SK-N-SH treated with all-trans-retinoic acid at 6 μM for 48 hours (cell line): ENCODE data around the gene FFAR3.
A peak's percentile ranks its signal among the peaks of the same experiment; 100 is the strongest.

ENCODE experiments used
- ATAC-seq: fragments of 200-7000 bp; cut with Tn5 transposase; 3 replicates; pipeline ENCODE4 v1.9.1; 2020; ENCODE audit warnings: mild to moderate bottlenecking, moderate library complexity
- ARNTL ChIP-seq: fragments of 450-650 bp; formaldehyde crosslinking; IDR thresholded peaks from 2 replicates; pipeline ENCODE4 v1.5.0; 2020; ENCODE audit warnings: low read depth, mild to moderate bottlenecking, moderate library complexity, borderline replicate concordance
- BACH2 ChIP-seq: fragments of 250-450 bp; sonication (Bioruptor Pico); IDR thresholded peaks from 2 replicates; pipeline ENCODE4 v1.9.0; 2021; ENCODE audit warnings: mild to moderate bottlenecking, borderline replicate concordance
- CSDC2 ChIP-seq: fragments of 250-450 bp; sonication (Bioruptor Pico); IDR thresholded peaks from 2 replicates; pipeline ENCODE4 v1.5.0; 2020; ENCODE audit warnings: mild to moderate bottlenecking, moderate library complexity
- ESRRG ChIP-seq: fragments of 250-450 bp; sonication (Bioruptor Pico); IDR thresholded peaks from 2 replicates; pipeline ENCODE4 v1.6.1; 2021; ENCODE audit warnings: mild to moderate bottlenecking
- GLIS3 ChIP-seq: fragments of 250-450 bp; sonication (Bioruptor Pico); IDR thresholded peaks from 2 replicates; pipeline ENCODE4 v1.5.0; 2020; ENCODE audit warnings: mild to moderate bottlenecking, moderate library complexity
- ISL1 ChIP-seq: fragments of 250-450 bp; sonication (Bioruptor Pico); IDR thresholded peaks from 2 replicates; pipeline ENCODE4 v2.1.2; 2022; ENCODE audit warnings: mild to moderate bottlenecking, moderate library complexity
- POU6F1 ChIP-seq: fragments of 250-450 bp; sonication (Bioruptor Pico); IDR thresholded peaks from 2 replicates; pipeline ENCODE4 v1.8.0; 2021; ENCODE audit warnings: low read depth, mild to moderate bottlenecking, moderate library complexity, borderline replicate concordance
- PPARA ChIP-seq: fragments of 250-450 bp; sonication (Bioruptor Pico); IDR thresholded peaks from 2 replicates; pipeline ENCODE4 v1.5.0; 2020; ENCODE audit warnings: mild to moderate bottlenecking, borderline replicate concordance
- RARB ChIP-seq: fragments of 250-450 bp; sonication (Bioruptor Pico); IDR thresholded peaks from 2 replicates; pipeline ENCODE4 v1.8.0; 2021; ENCODE audit warnings: mild to moderate bottlenecking, moderate library complexity
- SNAI2 ChIP-seq: fragments of 250-450 bp; sonication (Bioruptor Pico); IDR thresholded peaks from 2 replicates; pipeline ENCODE4 v1.5.0; 2020; ENCODE audit warnings: mild to moderate bottlenecking, moderate library complexity
- TCF4 ChIP-seq: fragments of 250-450 bp; sonication (Bioruptor Pico); IDR thresholded peaks from 2 replicates; pipeline ENCODE4 v1.8.0; 2021; ENCODE audit warnings: mild to moderate bottlenecking, moderate library complexity, borderline replicate concordance
- TOX ChIP-seq: fragments of 250-450 bp; sonication (Bioruptor Pico); IDR thresholded peaks from 2 replicates; pipeline ENCODE4 v1.8.0; 2021; ENCODE audit warnings: mild to moderate bottlenecking, moderate library complexity, borderline replicate concordance
- TSHZ2 ChIP-seq: fragments of 250-450 bp; sonication (Bioruptor Pico); IDR thresholded peaks from 2 replicates; pipeline ENCODE4 v1.5.0; 2020; ENCODE audit warnings: mild to moderate bottlenecking, moderate library complexity
- ZC3H10 ChIP-seq: fragments of 250-450 bp; sonication (Bioruptor Pico); IDR thresholded peaks from 2 replicates; pipeline ENCODE4 v1.5.1; 2021; ENCODE audit warnings: mild to moderate bottlenecking, moderate library complexity
- ZFP3 ChIP-seq: fragments of 250-450 bp; sonication (Bioruptor Pico); IDR thresholded peaks from 2 replicates; pipeline ENCODE4 v1.5.0; 2020; ENCODE audit warnings: mild to moderate bottlenecking, moderate library complexity
- ZFP30 ChIP-seq: fragments of 450-650 bp; formaldehyde crosslinking; IDR thresholded peaks from 2 replicates; pipeline ENCODE4 v1.5.0; 2022; ENCODE audit warnings: mild to moderate bottlenecking, moderate library complexity
- ZNF70 ChIP-seq: fragments of 450-650 bp; formaldehyde crosslinking; IDR thresholded peaks from 2 replicates; pipeline ENCODE4 v1.5.0; 2020; ENCODE audit warnings: mild to moderate bottlenecking, moderate library complexity
- ZNF8 ChIP-seq: fragments of 450-650 bp; formaldehyde crosslinking; IDR thresholded peaks from 2 replicates; pipeline ENCODE4 v1.5.0; 2020; ENCODE audit warnings: mild to moderate bottlenecking, moderate library complexity
- TF ChIP-seq, protein P1 (sequence below): fragments of 250-450 bp; sonication (Bioruptor Pico); IDR thresholded peaks from 2 replicates; pipeline ENCODE4 v1.5.1; 2021; ENCODE audit warnings: mild to moderate bottlenecking, moderate library complexity
- TF ChIP-seq, protein P2 (sequence below): fragments of 250-450 bp; sonication (Bioruptor Pico); IDR thresholded peaks from 2 replicates; pipeline ENCODE4 v1.5.1; 2020; ENCODE audit warnings: low read depth, mild to moderate bottlenecking, moderate library complexity
- TF ChIP-seq, protein P3 (sequence below): fragments of 250-450 bp; sonication (Bioruptor Pico); IDR thresholded peaks from 2 replicates; pipeline ENCODE4 v1.8.0; 2020; ENCODE audit warnings: mild to moderate bottlenecking, moderate library complexity, borderline replicate concordance

FFAR3 gene

DNA sequence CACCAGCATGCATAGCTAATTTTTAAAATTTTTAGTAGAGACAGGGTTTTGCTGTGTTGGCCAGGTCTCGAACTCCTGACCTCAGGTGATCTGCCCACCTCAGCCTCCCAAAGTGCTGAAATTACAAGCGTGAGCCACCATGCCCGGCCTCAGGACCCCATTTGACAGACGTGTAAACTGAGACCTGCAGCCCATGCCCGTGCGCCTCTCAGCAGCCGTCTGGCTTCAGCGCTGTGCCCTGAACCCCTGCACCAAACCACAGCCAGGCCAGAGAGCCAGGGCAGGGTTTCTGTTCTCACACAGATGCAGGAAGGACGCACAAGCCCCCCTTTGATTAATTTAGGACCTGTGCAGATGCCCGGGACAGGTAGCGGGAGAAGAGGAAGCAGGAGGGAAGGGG lies 17.8 kb upstream of the FFAR3 start:
- ATAC-seq, result no peak
- no peak for TF ChIP-seq ESRRG
- TF ChIP-seq ZFP30 (CRISPR knock-in tag), result no peak
- TF ChIP-seq, protein P1, sequence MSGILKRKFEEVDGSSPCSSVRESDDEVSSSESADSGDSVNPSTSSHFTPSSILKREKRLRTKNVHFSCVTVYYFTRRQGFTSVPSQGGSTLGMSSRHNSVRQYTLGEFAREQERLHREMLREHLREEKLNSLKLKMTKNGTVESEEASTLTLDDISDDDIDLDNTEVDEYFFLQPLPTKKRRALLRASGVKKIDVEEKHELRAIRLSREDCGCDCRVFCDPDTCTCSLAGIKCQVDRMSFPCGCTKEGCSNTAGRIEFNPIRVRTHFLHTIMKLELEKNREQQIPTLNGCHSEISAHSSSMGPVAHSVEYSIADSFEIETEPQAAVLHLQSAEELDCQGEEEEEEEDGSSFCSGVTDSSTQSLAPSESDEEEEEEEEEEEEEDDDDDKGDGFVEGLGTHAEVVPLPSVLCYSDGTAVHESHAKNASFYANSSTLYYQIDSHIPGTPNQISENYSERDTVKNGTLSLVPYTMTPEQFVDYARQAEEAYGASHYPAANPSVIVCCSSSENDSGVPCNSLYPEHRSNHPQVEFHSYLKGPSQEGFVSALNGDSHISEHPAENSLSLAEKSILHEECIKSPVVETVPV (CRISPR knock-in tag), result no peak
- no peak for TF ChIP-seq RARB (CRISPR knock-in tag)
- no peak for TF ChIP-seq PPARA (CRISPR knock-in tag)

DNA sequence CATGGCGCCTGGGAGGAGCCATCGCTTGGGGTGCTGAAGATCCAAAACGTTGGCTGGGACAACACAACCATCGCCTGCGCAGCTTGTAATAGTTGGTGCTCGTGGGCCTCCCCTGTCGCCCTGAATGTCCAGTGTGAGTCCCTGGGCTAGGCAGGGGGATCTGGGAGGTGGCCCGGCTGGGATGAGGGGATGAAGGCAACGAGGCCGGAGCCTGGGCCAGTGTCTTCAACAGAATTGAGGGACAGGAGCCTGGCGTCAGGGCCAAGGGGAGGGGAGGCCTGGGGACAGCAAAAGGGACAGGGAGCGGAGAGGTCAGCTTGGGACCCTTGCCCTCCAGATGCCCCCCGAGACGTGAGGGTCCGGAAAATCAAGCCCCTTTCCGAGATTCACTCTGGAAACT lies 17.3 kb upstream of the FFAR3 start:
- no peak for ATAC-seq
- no peak for TF ChIP-seq BACH2 (CRISPR knock-in tag)
- no peak for TF ChIP-seq ZFP3 (CRISPR knock-in tag)
- TF ChIP-seq ZFP30 (CRISPR knock-in tag), result no peak

DNA sequence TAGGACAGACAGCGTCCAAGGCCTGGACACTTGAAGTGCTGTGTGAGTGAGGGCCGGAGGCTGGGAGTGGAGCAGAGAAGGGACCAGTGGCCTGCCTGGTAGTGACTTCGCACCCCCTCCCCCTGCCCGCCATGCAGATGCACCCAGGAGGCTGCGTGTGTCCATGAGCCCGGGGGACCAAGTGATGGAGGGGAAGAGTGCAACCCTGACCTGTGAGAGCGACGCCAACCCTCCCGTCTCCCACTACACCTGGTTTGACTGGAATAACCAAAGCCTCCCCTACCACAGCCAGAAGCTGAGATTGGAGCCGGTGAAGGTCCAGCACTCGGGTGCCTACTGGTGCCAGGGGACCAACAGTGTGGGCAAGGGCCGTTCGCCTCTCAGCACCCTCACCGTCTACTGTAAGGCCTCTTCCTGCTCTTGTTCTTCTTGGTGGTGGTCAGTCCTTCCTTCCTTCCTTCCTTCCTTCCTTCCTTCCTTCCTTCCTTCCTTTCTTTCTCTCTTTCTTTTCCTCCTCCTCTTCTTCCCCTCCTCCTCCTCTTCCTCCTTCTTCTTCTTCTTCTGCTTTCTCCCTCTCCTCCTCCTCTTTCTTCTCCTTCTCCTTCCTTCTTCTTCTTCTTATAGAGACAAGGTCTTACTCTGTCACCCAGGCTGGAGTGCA lies 16.6 kb upstream of the FFAR3 start:
- no peak for ATAC-seq
- TF ChIP-seq ZC3H10 (no peak), RARB (CRISPR knock-in tag) (no peak), ESRRG (no peak), TOX (CRISPR knock-in tag) (no peak), ZNF8 (CRISPR knock-in tag) (no peak), ZFP3 (CRISPR knock-in tag) (no peak), ZNF70 (no peak), PPARA (CRISPR knock-in tag) (no peak), TCF4 (CRISPR knock-in tag) (no peak), TSHZ2 (CRISPR knock-in tag) (no peak), CSDC2 (no peak)
- TF ChIP-seq, protein P1 (CRISPR knock-in tag), result no peak
- TF ChIP-seq, protein P2, sequence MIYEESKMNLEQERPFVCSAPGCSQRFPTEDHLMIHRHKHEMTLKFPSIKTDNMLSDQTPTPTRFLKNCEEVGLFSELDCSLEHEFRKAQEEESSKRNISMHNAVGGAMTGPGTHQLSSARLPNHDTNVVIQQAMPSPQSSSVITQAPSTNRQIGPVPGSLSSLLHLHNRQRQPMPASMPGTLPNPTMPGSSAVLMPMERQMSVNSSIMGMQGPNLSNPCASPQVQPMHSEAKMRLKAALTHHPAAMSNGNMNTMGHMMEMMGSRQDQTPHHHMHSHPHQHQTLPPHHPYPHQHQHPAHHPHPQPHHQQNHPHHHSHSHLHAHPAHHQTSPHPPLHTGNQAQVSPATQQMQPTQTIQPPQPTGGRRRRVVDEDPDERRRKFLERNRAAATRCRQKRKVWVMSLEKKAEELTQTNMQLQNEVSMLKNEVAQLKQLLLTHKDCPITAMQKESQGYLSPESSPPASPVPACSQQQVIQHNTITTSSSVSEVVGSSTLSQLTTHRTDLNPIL (CRISPR knock-in tag), result no peak

- no peak for TF ChIP-seq ARNTL (CRISPR knock-in tag)
- TF ChIP-seq ZNF8 (CRISPR knock-in tag), result no peak
- no peak for TF ChIP-seq SNAI2
- no peak for TF ChIP-seq POU6F1 (CRISPR knock-in tag)
- TF ChIP-seq, protein P2 (CRISPR knock-in tag), result no peak
- TF ChIP-seq, protein P3, sequence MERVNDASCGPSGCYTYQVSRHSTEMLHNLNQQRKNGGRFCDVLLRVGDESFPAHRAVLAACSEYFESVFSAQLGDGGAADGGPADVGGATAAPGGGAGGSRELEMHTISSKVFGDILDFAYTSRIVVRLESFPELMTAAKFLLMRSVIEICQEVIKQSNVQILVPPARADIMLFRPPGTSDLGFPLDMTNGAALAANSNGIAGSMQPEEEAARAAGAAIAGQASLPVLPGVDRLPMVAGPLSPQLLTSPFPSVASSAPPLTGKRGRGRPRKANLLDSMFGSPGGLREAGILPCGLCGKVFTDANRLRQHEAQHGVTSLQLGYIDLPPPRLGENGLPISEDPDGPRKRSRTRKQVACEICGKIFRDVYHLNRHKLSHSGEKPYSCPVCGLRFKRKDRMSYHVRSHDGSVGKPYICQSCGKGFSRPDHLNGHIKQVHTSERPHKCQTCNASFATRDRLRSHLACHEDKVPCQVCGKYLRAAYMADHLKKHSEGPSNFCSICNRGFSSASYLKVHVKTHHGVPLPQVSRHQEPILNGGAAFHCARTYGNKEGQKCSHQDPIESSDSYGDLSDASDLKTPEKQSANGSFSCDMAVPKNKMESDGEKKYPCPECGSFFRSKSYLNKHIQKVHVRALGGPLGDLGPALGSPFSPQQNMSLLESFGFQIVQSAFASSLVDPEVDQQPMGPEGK, result no peak
- TF ChIP-seq ISL1, result no peak
- no peak for TF ChIP-seq TCF4 (CRISPR knock-in tag)
- TF ChIP-seq, protein P1 (CRISPR knock-in tag), result no peak
- no peak for TF ChIP-seq PPARA (CRISPR knock-in tag)
- TF ChIP-seq RARB (CRISPR knock-in tag), result no peak
- TF ChIP-seq ZC3H10, result no peak
- no peak for TF ChIP-seq GLIS3 (CRISPR knock-in tag)
- TF ChIP-seq CSDC2, result no peak
- ATAC-seq, result peak; percentile 19; the same call in 1 of the 3 replicates
These were observed 15.8 kb upstream of the FFAR3 start for GRCh38 chr19:35342430-35342829.
